Keratinocyte (primary cell): Measurements from ENCODE around the gene PRELP.

Source experiments
- EZH2 ChIP-seq: IDR thresholded peaks from one replicate; pipeline ENCODE4 v1.6.1; 2012; ENCODE audit warnings: inconsistent platforms, mild to moderate bottlenecking, low read length, moderate library complexity
- TF ChIP-seq, protein P1 (sequence below), 3 experiments: IDR thresholded peaks in 1 of 3; conservative IDR thresholded peaks in 1 of 3; optimal IDR thresholded peaks in 1 of 3; 2 replicates in 2 of 3; 3 replicates in 1 of 3; pipeline versions ENCODE3 to v1.5.1; 2011; ENCODE audit warnings: low read length in 3 of 3, mild to moderate bottlenecking in 3 of 3, moderate library complexity in 2 of 3, control low read depth in 1 of 3, inconsistent platforms in 1 of 3; ENCODE audit not compliant: insufficient read depth in 2 of 3; ENCODE audit errors: extremely low read depth in 1 of 3

DNA sequence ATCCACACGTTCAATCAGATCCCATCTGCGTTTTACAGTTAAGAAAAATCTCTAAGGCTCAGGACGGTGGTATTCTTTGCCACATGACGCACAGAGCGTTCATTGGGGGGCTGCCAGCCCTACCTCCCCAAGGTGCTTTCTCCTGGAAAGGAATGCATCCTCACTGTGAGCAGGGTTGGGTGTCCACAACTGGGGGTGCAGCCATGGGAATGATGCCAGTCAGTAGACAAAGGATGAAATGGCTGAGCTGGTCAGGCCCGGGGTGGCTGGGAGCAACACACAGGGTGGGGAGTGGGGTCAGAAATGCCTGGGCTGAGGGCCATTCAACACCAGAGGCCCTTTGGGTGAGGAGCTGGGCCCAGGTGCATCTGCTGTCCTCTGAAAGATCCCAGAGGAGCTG, 44.3 kb downstream of the PRELP start:
- TF ChIP-seq, protein P1, sequence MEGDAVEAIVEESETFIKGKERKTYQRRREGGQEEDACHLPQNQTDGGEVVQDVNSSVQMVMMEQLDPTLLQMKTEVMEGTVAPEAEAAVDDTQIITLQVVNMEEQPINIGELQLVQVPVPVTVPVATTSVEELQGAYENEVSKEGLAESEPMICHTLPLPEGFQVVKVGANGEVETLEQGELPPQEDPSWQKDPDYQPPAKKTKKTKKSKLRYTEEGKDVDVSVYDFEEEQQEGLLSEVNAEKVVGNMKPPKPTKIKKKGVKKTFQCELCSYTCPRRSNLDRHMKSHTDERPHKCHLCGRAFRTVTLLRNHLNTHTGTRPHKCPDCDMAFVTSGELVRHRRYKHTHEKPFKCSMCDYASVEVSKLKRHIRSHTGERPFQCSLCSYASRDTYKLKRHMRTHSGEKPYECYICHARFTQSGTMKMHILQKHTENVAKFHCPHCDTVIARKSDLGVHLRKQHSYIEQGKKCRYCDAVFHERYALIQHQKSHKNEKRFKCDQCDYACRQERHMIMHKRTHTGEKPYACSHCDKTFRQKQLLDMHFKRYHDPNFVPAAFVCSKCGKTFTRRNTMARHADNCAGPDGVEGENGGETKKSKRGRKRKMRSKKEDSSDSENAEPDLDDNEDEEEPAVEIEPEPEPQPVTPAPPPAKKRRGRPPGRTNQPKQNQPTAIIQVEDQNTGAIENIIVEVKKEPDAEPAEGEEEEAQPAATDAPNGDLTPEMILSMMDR (optimal IDR thresholded peaks at IDR 0.05 in 1 of 3, IDR thresholded peaks at IDR 0.05 in 1 of 3, conservative IDR thresholded peaks at IDR 0.05 in 1 of 3; ENCODE audit: extremely low read depth in 1 of 3, insufficient read depth in 2 of 3, low read length in 3 of 3): no peak
- no peak for TF ChIP-seq EZH2
